Spleen (tissue), 11 donors: ENCODE results near the gene STK33. TPM values are rescaled to one million over a fixed set of nuclear protein-coding genes. Genes with fewer than 3 reads are reported as not detected.
A peak's percentile ranks its signal among the peaks of the same experiment; 100 is the strongest.

Experiments
- DNase-seq: peaks from one replicate; pipeline ENCODE4 v3.0.0-alpha.2; 2020
- H3K27ac ChIP-seq, 8 donors: fragments of 200-600 bp; sonication (generic) in 7 of 8; 1 replicate in 4 of 8; 2 replicates in 4 of 8; pipeline versions ENCODE4 v1.5.0 to v1.8.0; 2016 to 2021; ENCODE audit warnings: inconsistent platforms in 4 of 8, mild to moderate bottlenecking in 4 of 8, moderate library complexity in 1 of 8
- H3K27me3 ChIP-seq, 7 donors: fragments of 200-600 bp; sonication (generic) in 6 of 7; replicated peaks in 1 of 7; 1 replicate in 4 of 7; 2 replicates in 3 of 7; pipeline versions ENCODE4 v1.5.0 to v1.8.0; 2016 to 2021; ENCODE audit warnings: inconsistent platforms in 3 of 7, mild to moderate bottlenecking in 1 of 7
- H3K36me3 ChIP-seq, 6 donors: fragments of 200-600 bp; sonication (generic) in 5 of 6; 1 replicate in 4 of 6; 2 replicates in 2 of 6; pipeline versions ENCODE4 v1.5.0 to v1.8.0; 2016 to 2021; ENCODE audit warnings: inconsistent platforms in 2 of 6
- H3K4me1 ChIP-seq, 6 donors: fragments of 200-600 bp; sonication (generic) in 5 of 6; 1 replicate in 3 of 6; 2 replicates in 3 of 6; pipeline versions ENCODE4 v1.5.0 to v1.8.0; 2016 to 2021; ENCODE audit warnings: inconsistent platforms in 3 of 6
- H3K4me3 ChIP-seq, 8 donors: fragments of 200-600 bp; sonication (generic) in 7 of 8; 1 replicate in 4 of 8; 2 replicates in 4 of 8; pipeline versions ENCODE4 v1.5.0 to v1.8.0; 2016 to 2021; ENCODE audit warnings: inconsistent platforms in 4 of 8, mild to moderate bottlenecking in 4 of 8, moderate library complexity in 2 of 8
- H3K9me3 ChIP-seq, 8 donors: fragments of 200-600 bp; sonication (generic) in 7 of 8; 1 replicate in 4 of 8; 2 replicates in 4 of 8; pipeline versions ENCODE4 v1.5.0 to v1.8.0; 2016 to 2021; ENCODE audit warnings: inconsistent platforms in 4 of 8
- CTCF ChIP-seq, 11 experiments: fragments of 200-600 bp in 7 of 11; fragments of 450-650 bp in 4 of 11; sonication (generic) in 4 of 11; IDR thresholded peaks in 8 of 11; conservative IDR thresholded peaks in 3 of 11; 1 replicate in 7 of 11; 2 replicates in 4 of 11; pipeline versions ENCODE4 v1.4.0 to v1.8.0; 2016 to 2021; ENCODE audit warnings: antibody characterized with exemption in 11 of 11, inconsistent platforms in 4 of 11, mild to moderate bottlenecking in 1 of 11
- POLR2A ChIP-seq, 3 donors: fragments of 450-650 bp; IDR thresholded peaks; one replicate each; pipeline ENCODE4 v1.5.1; 2017; ENCODE audit warnings: antibody characterized with exemption in 3 of 3, mild to moderate bottlenecking in 1 of 3
- POLR2AphosphoS5 ChIP-seq, 3 donors: sonication (generic); formaldehyde crosslinking; IDR thresholded peaks; one replicate each; pipeline ENCODE4 v1.5.1; 2017; ENCODE audit warnings: antibody characterized with exemption in 3 of 3
- WGBS, 5 donors: extraction: QIAGEN DNeasy Blood & Tissue Kit in 3 of 5; methylation state at CpG; one replicate each; pipeline versions ENCODE4 v1.1.5 to v1.1.7; 2013 to 2018; 5-methylcytosine and 5-hydroxymethylcytosine counted together
- intact Hi-C: fragments of 100-400 bp; cut with DNase I; formaldehyde crosslinking; loops from one replicate; pipeline ENCODE4 v1.15.0; 2023; ENCODE audit warnings: low total_unique reads
- polyA plus RNA-seq, 3 donors: library from polyadenylated mRNA; stranded (reverse); fragments of 200-250 nt; gene quantifications; one replicate each; pipeline ENCODE4 v1.2.1, GENCODE V29; 2013
- total RNA-seq, 7 donors: library from RNA; depleted of rRNA in 3 of 7; stranded (reverse); fragments of >200 nt in 3 of 7; fragmentation: NEBNext Ultra II Directional in 4 of 7; extraction: Animal tissue kit (Norgen Biotek cat#: 25700) in 4 of 7; gene quantifications; one replicate each; pipeline versions ENCODE4 v1.1.0 to v1.2.1, GENCODE V29; 2016 to 2021
- donor health status: healthy with polysubstance abuse.
- donor health status: DM: no; HTN: no; CAD: no; lungs with moderate emphysema.
- donor health status: DM: no; HTN: no; CAD: no.
- donor health status: Bipolar disorder and iron deficiency.
- donor health status: healthy.
- donor health status: DM: no; HTN: no; CAD: no.
- donor health status: DM: yes; HTN: yes; CAD: no.

STK33 gene
- total and polyA plus RNA-seq, 10 donors, result 1.6 to 8.1 (median 3.8) TPM

- Histone ChIP-seq H3K27me3 (no peaks in the 10 kb centered on the region), H3K27ac (peak overlapping the region in 3 of 8 donors; percentile 18 to 33 (median 27)), H3K4me1 (peaks cover 0 to 4% (median 0%) of the 10 kb centered on the region in 6 donors), H3K4me3 (no peak overlapping the region), H3K9me3 (no peaks in the 10 kb centered on the region), H3K36me3 (no peaks in the 10 kb centered on the region)
- WGBS, 5 donors, result 64 to 72% (median 69%) methylated on average over 11 of the region's 11 CpGs
- no peak for DNase-seq
- TF ChIP-seq CTCF (IDR thresholded peaks at IDR 0.05 in 8 of 11, conservative IDR thresholded peaks at IDR 0.05 in 3 of 11) (no peak), POLR2AphosphoS5 (IDR thresholded peaks at IDR 0.05) (no peak), POLR2A (IDR thresholded peaks at IDR 0.05) (no peak)
- intact Hi-C loops, result no loop called here
Observed at GRCh38 chr11:8389029-8389996, 204.7 kb downstream of the STK33 start.

- Histone ChIP-seq H3K27ac (no peak overlapping the region), H3K36me3 (no peaks in the 10 kb centered on the region), H3K9me3 (no peaks in the 10 kb centered on the region), H3K4me1 (peaks cover 0 to 4% (median 0%) of the 10 kb centered on the region in 6 donors), H3K4me3 (no peak overlapping the region), H3K27me3 (no peaks in the 10 kb centered on the region)
- WGBS, 5 donors, result 79 to 99% (median 94%) methylated on average over 5 of the region's 5 CpGs
- TF ChIP-seq CTCF (IDR thresholded peaks at IDR 0.05 in 8 of 11, conservative IDR thresholded peaks at IDR 0.05 in 3 of 11) (no peak), POLR2A (IDR thresholded peaks at IDR 0.05) (no peak), POLR2AphosphoS5 (IDR thresholded peaks at IDR 0.05) (no peak)
- no peak for DNase-seq
- intact Hi-C loops, result no loop called here
Observed at GRCh38 chr11:8387693-8388092, 206.3 kb downstream of the STK33 start.

GRCh38 chr11:8387141-8387540 is 206.9 kb downstream of the STK33 start:
- Histone ChIP-seq H3K9me3 (no peaks in the 10 kb centered on the region), H3K27ac (no peak overlapping the region), H3K27me3 (no peaks in the 10 kb centered on the region), H3K4me1 (peaks cover 0 to 4% (median 0%) of the 10 kb centered on the region in 6 donors), H3K4me3 (no peak overlapping the region), H3K36me3 (no peaks in the 10 kb centered on the region)
- TF ChIP-seq CTCF (IDR thresholded peaks at IDR 0.05 in 8 of 11, conservative IDR thresholded peaks at IDR 0.05 in 3 of 11), result no peak
- TF ChIP-seq POLR2AphosphoS5 (IDR thresholded peaks at IDR 0.05), result no peak
- no peak for TF ChIP-seq POLR2A (IDR thresholded peaks at IDR 0.05)
- WGBS, 5 donors, result 86 to 90% (median 86%) methylated on average over 7 of the region's 7 CpGs
- intact Hi-C loops, result no loop called here
- no peak for DNase-seq

GRCh38 chr11:8386134-8386864 is 207.7 kb downstream of the STK33 start:
- no peak for DNase-seq
- whole genome bisulfite sequencing, 5 donors, result 88 to 93% (median 90%) methylated on average over 12 of the region's 12 CpGs
- peaks cover 0 to 4% (median 0%) of the 10 kb centered on the region in 6 donors for H3K4me1 ChIP-seq
- no peaks in the 10 kb centered on the region for H3K36me3 ChIP-seq
- H3K27me3 ChIP-seq, result no peaks in the 10 kb centered on the region
- no peaks in the 10 kb centered on the region for H3K9me3 ChIP-seq
- H3K4me3 ChIP-seq, result no peak overlapping the region
- TF ChIP-seq POLR2A (IDR thresholded peaks at IDR 0.05) (no peak), CTCF (IDR thresholded peaks at IDR 0.05 in 8 of 11, conservative IDR thresholded peaks at IDR 0.05 in 3 of 11) (no peak), POLR2AphosphoS5 (IDR thresholded peaks at IDR 0.05) (no peak)
- no peak overlapping the region for H3K27ac ChIP-seq
- intact Hi-C loops, result no loop called here
